Umbilical cord (tissue), 2 donors: ENCODE measurements around the gene ENTR1. TPM values are rescaled to one million over a fixed set of nuclear protein-coding genes. Genes with fewer than 3 reads are reported as not detected.

Source experiments
- DNase-seq: peaks from one replicate; pipeline ENCODE4 v3.0.0-alpha.2; 2015; ENCODE audit warnings: low spot score
- total RNA-seq: library from RNA; depleted of rRNA; stranded (reverse); fragments of >200 nt; gene quantifications from one replicate; pipeline ENCODE4 v1.2.3, GENCODE V29; 2014; ENCODE audit warnings: low replicate concordance; ENCODE audit not compliant: insufficient read depth

Gene ENTR1
- total RNA-seq, 1 donor from 2014 or later: 59.9 TPM

DNA sequence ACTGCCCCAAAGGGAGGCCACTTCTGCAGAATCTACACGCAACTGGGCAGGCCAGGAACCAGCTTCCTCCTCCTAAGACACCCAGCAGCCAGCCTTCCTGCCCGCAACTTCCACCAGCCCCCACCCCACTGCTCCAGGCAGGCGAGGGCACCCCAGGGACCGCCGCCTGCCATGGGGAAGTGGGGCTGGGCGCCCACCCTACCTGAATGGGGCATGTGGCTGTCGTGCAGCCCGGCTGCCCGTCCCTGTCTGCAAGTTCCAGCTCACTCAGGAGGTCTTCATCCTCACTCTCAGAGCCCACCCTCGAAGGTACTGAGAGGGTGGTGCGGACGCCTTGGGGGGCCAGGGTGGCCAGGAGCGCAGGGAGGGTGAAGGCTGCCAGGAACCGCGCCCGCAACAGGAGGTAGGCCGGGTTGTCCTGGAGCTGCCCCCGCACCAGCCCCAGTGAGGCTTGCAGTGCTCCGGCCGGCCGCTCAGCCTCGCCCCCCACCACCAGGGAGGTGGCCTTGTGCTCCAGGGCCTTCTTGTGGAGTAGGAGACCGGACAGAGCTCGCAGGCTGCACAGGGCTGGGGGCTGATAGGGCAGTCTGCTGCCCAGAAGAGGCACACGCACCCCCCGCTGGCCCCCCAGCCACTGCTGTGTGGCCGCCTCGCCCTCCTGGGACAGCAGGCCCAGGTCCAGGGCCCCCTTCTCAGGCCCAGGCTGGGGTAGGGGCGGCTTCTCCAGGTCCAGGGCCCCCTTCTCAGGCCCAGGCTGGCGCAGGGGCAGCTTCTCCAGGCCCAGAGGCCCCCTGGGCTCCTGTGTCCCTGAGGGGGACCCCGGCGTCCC, 32.9 kb downstream of the ENTR1 start:
- DNase-seq: no peak

DNA sequence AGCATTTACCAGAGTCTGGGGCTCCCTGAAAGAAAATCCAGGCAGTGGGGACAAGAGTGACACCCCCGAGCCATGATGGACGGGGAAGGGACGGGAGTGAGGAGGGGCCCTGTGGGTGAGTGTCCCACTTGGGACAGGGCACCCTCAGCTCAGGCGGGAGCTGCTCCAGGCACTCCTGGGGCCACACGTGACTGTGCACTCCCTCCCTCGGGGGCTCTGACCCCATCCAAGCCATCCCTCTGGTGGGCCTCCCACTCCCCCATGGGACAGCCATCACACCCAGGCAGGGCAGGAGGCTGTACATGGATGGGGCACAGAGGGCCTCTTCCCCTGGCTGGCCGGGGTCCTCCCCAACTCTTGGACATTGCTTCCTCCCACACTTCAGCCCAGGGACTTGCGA, 34.0 kb downstream of the ENTR1 start:
- no peak for DNase-seq

DNA sequence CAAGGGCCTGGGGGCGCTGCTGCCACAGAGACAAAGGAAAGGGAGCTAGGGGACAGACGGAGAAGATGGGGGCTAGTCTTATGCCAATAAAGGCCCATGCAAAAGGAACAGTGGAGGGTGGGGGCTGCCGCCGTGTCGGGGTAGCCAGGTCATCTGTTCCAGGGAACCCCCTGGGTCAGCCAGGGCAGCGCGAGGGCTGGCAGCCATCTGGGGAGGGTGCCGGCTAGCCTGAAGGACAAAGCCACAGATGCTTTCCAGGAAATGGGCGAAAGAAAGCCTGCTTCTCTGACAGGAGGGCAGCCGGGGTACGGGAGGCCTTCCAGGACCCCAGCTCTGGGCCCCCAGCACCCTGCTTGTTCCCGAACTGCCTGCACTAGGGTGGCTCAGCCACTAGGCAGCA, 35.3 kb downstream of the ENTR1 start:
- DNase-seq: no peak

DNA sequence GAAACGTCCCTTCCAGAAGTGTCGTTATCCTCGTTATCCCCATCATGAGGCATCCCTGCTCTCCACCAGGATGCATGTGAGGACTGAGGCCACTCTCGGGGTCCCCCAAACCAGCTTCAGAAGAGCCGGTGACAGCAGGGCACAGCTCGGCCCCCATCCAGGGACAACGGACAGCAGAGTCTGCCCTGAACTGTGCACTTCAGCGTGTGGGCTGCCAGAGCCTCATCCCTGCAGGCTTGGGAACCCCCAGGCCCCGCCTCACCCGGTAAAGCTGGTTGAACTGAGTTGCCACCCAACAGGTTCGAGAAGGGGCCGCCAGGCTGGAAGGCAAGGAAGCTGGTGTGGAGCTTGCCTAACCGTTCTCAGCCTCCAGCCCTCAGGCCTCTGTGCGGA, 36.2 kb downstream of the ENTR1 start:
- no peak for DNase-seq

DNA sequence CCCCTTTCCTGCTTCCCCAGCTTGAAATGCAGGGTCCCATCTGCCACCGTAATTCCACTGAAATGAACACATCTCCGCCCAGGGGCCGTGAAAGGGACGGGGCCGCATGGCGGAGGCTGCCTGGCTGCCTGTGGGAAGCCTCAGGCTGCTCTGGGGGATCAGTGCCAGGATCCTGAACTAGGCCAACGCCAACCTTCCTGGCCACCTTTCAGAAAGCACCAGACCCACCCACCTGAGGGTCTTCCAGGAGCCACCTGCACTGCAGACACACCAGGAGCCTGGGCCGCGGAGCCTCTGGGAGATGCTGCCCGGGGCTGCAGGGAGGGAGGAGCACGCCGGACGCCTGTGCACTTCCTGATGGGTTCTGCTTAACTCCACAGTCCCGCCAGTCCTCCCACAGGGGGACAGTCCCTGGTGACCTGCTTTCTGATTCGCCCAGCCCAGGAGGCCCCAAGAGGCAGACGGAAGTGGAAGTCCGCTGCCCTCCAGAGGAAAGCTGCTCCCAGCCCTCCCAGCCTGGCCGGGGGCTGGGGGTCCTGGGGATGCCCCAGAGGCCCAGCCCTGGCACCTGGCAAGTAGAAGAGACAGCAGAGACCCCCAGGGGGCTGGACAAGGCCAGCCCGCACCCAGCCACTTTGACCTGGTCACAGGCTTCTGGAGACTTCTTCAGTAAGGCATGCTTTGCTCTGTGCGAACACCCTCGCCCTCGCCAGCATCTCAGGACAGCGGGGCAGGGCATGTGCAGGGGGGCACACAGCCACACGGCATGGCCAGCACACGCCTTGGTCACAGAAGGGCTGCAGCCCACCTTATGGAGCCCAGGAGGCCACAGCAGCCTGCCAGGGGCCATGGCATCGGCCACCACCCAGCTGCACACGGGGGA, 36.9 kb downstream of the ENTR1 start, which contains the start of gene CARD9:
TSS of gene CARD9 (minus strand) at position 370 of the 883 bp plus-strand sequence. CDS start 1,591 bp downstream, outside the sequence.
- peak; percentile 59 for DNase-seq

DNA sequence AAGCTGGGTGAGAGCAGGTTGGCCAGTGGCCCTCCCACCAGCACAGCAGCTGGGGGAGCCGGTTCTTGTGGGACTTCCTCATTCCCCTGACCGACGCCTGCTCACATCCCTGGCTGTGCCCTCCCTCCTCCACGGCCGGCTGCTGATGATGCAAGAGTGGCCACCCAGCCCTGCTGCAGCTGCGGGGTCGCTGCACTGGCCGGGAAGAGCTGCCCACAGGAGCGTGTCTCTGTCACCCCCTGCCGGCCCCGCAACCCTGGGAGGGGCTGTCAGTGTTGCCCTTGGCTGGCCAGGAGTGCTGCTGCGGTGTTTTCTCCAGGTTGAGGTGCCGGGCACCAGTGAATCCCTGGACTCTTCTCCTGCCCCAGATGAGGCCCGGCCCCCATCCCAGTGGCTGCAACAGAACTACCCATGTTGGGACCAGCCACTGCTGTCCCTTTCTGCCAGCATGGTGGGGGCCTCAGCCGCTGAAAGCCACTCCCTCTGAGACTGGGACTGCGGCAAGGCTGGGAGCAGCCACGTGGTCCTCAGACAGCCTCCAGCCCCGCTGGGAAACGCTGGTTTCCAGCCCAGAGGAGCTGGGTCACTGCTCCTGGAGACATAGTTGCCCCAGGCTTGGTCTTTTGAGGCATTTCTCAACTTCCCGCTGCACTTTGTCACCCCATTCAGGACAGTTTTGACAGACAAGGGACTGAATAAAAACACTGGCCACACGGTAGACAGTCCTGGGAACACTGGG, 37.7 kb downstream of the ENTR1 start:
- peak; percentile 74 for DNase-seq

DNA sequence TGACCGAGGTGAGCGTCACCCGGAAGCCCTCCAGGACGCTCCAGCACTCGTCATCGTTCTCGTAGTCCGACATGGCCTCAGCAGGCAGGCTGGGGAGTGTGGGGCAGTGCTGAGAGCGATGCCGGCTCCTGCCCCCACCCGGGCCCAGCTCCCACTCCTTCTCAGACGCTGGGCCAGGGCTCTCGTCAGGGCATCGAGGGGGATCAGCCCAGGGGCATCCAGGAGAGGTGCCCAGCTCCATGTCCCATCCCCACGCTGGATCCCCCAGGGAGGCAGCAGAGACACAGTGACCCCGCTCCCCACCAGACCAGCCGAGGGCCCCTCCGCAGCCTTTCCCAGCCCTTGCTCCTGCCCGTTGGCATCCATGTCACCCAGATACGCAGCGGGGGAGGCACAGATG, 38.4 kb downstream of the ENTR1 start:
- DNase-seq: no peak

DNA sequence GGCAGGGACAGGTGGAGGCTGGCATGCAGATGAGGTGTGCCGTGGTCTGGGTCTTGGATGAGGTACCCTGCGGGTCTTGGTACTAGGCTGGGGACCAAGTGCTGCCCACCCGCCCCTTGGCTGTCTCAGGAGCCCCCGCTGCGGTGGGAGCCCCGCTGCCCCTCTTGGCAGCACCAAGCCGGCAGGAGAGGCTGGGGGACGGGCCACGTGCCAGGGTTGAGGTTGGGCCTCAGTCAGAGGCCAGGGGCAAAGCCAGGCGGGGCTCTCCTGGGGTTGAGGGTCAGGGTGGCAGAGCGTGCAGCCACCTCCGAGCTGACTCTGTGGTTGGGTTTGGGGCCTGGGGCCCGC, 38.9 kb downstream of the ENTR1 start:
- no peak for DNase-seq

DNA sequence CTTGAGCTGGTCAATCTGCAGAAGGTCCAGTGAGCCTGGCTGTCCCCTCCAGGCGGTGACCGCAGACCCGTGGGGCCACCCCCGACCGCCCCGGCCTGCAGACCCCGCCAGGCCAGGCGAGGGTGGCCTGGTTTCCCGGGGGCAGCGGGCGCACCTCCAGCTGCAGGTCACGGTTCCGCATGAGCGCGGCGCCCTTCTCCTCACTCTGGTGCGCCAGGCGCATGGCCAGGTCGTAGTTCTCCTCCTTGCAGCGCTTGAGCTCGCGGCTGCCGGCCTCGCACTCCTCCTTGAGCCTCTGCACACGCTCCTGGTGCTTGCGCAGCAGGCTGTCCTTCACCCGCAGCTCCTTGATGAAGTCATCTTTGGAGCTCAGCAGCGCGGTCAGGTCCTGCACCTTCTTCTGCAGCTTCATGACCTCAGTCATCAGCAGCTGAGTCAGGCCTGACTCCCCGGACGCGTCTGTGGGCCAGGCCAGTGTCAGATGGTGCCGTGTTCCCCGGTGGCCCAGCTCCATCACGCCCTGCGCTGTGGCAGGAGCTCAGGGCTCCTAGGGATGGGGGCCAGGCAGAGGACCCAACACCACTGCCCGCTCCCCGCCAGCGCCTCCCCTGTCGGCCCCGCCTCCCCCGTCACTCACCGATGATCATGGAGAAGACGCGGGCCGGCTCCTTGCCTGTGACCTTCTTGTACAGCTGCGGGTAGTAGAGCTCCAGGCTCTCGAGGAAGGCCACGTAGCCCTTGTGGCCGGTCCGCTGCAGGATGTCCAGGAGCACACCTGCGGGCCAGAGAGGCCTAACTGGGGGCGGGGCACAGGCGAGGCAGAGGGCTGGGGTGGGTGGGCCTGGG, 39.5 kb downstream of the ENTR1 start:
- no peak for DNase-seq

DNA sequence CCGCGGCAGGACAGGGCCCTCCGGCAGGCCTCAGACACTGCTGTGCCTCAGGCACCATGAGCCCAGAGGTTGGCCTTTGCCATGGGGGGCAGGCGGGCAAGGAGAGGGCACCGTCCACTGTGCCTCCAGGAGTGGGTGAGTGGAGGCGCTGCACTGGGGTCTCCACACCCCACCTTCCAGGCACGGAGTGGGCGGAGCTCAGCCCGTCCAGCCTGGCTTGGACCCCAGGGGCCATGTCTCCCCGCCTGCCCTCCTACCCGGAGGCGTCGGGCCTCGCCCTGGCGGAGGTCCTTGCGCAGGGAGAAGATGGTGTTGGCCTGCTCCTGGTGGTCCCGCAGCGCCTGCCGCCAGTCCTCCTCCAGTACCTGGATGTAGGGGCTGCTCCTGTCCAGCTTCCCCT, 40.4 kb downstream of the ENTR1 start:
- DNase-seq: no peak

DNA sequence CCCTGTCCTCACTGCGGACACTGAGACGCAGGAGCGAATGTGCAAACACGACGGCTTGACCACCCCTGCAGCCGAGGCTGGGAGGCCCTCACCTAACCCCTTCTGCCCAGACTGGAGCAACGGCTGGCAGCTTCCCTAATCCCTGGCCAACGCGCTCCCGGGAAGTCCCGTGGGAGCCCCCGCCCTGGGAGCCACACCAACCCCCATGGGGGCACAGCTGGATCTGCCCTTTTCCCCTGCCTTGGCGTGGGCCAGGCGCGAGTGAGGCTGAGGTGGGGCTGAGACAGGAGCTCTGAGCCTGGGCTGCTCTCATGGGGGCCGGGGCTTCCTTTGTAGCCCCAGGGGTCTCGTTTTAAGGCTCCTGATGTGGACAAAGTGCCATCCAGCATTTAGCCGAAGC, 42.2 kb downstream of the ENTR1 start:
- DNase-seq: no peak

DNA sequence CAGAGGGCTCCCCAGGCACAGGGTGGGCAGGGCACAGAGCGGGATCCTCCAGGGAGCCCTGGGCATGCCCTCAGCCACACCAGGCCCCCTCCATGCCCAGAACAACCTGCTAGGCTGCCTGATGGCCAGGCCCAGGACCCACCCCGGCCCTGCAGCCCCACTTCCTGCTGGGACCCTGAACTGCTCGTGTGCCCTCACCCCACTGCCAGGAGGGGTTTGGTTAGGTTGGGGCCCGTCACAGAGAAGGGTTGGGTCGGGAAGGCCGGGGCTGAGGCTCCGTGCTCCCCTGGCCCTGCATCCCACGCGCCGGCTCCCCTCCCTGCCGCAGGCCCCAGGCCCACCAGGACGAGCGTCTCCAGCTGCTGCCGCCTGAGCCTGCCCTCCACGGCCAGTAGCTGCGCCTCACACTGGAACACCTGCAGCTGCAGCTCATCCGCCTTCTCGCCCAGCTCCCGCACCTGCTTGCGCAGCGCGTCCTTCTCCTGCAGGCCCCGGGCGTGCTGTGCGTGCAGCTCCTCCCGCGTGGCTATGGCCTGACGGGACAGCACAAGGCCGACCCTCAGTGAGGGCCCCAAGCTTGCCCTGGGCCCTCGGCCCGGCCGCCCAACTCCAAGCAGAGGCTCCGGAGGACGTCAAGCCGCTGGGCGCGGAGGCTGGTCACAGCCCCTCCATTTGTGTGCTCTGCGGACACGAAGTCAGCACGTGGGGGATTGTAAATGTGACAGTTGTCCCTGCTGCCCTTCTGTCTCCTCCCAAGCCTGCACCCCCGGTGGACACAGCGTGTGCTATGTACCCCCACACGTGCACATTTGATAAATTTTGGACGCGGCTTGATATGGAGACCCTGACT, 42.9 kb downstream of the ENTR1 start:
- DNase-seq: no peak

DNA sequence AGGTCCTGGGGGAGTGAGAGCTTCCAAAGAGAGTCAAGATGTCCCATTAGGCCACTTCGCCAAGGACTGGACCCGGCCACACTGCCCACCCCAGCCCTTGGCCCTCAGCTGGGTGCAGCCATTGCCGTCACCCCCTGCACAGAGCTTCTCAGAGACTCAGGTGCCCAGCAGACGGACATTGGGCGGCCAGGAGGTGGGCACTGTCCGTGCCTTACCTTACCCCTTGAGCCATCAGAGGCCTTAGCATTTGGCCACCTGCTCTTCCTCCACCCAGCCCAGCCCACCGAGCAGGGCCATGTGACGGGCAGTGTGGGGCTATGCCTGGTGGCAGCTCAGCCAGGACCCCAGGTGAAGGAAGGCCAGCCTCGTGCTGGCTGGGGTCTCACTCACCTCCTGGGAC, 43.6 kb downstream of the ENTR1 start:
- no peak for DNase-seq

DNA sequence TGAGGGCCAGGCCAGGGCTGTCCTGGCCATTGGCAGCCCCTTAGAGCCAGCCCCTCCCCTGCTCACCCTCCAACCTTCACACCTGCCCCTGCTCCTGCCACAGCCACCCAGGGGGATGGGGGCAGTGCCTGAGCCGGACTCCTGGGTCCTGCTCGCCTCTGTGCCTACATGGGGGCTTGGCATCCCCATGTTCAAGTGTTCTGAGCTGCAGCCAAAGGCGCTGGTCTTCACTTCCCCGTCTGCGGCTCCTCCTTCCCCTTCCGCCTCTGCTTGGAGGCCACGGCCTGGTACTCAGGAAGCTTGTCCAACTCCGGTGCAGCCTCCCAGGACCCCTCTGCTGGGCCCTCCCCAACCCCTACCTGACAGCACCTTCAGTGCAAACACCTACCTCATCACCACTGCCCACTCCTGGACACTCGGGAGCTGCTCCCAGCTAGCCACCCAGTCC, 44.6 kb downstream of the ENTR1 start:
- DNase-seq: no peak

DNA sequence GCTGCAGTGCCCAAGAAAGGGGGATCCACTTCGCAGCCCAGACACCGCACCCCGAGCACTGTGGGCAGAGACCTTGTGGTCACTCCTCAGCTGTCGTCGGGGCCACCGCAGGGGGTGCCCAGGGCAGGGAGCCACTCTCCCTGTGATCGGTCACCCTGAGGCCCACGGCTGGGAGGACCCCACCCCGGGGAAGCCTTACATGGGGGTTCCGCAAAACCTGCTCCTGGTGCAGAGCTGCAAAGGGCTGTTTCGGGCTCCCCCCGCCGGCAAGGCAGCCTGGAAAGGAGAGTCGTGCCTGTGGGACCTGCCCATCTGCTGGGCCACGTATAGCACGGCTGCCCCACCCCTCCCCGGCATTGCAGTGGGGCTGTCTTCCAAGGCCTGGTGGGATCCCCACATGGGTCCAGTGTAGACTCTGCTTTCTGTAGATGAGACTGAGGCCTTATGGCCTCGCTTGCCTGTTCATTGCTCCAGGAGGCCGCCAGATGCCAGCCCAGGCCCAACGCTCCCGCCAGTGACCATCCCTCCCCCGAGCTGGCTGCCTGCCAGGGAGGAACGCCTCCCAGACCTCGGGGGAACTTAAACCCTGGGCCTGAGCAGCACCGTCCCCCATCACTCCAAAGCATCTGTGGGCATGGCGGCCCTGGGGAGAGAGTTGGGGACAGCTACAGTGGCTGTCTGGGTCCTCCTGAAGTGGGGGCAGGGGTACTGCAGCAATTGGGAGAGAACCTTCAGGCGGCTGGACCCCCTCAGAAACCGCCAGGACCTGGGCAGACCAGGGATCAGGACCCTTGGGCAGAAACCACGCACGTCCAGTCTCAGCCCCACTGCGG, 45.3 kb downstream of the ENTR1 start:
- no peak for DNase-seq

DNA sequence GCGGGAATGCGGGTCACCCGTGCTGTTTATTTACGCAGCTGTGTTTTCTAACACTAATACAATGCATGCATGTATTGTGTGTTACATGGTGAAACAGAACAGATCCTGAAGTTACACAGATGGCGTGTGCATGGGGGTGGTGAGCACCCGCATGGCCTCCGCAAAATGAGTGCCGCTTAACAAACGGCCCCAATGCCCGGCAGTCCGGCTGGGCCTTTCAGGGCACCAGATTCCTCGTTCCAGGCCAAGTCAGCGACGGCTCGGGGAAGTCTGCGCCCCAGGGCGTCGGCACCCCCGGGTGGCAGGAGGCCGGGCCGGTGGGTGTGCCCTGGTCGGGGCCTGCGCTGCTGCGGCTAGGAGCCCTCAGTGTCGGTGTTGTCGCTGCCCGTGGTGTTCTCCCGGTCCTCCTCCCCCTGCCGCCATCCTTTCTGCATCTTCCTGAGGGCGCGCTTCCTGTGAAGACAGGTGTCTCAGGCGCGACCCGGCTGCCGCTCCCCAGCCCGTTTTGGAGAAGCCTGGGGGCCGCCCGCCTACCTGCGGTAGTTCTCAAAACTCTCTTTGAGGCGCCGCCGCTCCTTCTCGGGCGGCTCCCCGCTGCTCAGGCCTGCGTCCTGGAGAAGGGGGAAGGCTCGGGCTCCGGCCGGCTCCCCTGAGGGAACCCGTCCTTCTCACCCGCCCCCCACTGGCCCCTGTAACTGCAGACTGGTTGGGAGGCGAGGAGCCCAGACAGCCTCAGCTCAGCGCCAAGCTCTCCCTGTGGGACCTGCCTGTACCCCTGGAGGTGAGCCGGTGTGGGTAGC, 46.3 kb downstream of the ENTR1 start:
- no peak for DNase-seq

DNA sequence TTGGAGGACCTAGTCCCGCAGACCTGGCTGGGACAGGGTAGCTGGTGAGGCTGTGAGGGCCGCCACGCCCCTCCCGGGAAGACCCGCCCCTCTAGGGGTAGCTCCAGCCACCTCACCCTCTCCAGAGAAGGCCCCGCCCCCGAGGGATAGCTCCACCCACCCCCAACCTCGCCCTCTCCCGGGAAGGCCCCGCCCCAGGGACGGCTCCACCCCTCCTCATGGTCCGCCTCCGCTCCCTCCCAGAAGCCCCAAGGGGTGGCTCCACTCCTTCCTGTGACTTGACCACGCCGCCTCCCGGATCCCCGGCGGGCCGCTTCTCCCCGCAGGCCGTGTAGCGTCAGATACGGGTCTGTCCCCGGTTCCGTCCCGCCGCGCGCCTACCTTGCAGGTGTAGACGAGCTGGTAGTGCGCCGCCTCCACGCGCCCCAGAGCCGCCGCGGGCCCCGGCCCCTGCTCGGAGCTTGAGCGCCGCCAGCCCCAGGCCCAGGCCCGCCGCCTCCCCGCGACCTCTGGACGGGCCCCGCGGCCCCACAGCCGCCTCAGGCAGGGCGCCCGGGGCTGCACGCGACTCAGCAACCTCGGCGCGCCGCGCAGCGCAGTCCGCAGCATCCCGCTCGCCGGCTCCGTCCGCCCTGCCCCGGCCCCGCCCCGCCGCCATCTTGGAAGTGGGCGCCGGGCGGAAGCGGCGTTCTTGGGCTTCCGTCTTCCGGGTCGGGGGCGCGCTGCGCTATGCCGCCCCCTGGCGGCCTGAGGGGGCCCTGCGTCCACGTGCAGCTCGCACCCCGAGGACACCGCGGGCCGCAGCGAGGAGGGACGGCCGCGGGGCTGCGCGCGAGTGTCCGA, 47.1 kb downstream of the ENTR1 start, which contains the start of gene DNLZ:
TSS of gene DNLZ (minus strand) at position 639 of the 843 bp plus-strand sequence. CDS start at position 609, 30 bp downstream.
- DNase-seq: peak; percentile 96
